Measurements from ENCODE around the gene CRELD1. TPM values are rescaled to one million over a fixed set of nuclear protein-coding genes. Genes with fewer than 3 reads are reported as not detected.

CRELD1 gene
- total RNA-seq, 1 experiment from 2014 or later = 13.2 TPM

DNA sequence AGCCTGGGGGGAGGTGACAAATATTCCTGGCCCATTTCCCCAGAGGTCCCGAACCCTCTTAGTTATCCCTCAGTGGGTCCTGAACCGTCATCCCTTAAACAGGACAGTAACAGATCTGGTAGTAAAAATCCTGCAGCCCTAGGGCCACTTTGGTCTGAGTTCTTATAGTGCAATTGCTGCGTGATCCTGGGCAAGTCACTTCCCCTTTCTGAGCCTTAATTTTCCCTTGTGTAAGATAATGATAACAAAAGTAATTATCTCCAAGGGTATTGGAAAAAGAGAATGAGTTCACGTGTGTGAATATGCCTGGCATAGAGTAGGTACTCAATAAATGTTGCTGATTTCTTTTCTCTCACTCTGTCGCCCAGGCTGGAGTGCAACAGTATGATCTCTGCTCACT lies 46.2 kb upstream of the CRELD1 start:
- TF ChIP-seq EZH2 (IDR thresholded peaks at IDR 0.05; ENCODE audit: borderline replicate concordance, low read depth, low read length, poor library complexity, severe bottlenecking) (no peak), CTCF (conservative IDR thresholded peaks at IDR 0.05; ENCODE audit: low read depth, low read length) (no peak)
- Histone ChIP-seq H3K27me3 (replicated peaks; ENCODE audit: insufficient read depth, low read depth, low read length, poor library complexity) (no peaks in the 10 kb centered on the region), H3K9me3 (ENCODE audit: low read depth, low read length, poor library complexity, severe bottlenecking) (no peaks in the 10 kb centered on the region), H3K4me3 (ENCODE audit: low read depth, low read length, poor library complexity, severe bottlenecking) (no peak overlapping the region), H3K36me3 (ENCODE audit: insufficient read depth, low read length, poor library complexity, severe bottlenecking) (peaks cover 6% of the 10 kb centered on the region), H3K27ac (ENCODE audit: low read depth, low read length, poor library complexity, severe bottlenecking) (no peak overlapping the region), H3K4me1 (ENCODE audit: insufficient read depth, low read length, poor library complexity, severe bottlenecking) (peaks cover 6% of the 10 kb centered on the region)
- ChIA-PET CTCF (no interaction called here), POLR2A (ENCODE audit: low non-redundant PET) (no interaction called here)
- intact Hi-C loops (cut with micrococcal nuclease; ENCODE audit: unreplicated experiment) = no loop called here
- BruUV-seq (replicated peaks) = no TSS peak
- DNase-seq (ENCODE audit: low spot score) = no peak

DNA sequence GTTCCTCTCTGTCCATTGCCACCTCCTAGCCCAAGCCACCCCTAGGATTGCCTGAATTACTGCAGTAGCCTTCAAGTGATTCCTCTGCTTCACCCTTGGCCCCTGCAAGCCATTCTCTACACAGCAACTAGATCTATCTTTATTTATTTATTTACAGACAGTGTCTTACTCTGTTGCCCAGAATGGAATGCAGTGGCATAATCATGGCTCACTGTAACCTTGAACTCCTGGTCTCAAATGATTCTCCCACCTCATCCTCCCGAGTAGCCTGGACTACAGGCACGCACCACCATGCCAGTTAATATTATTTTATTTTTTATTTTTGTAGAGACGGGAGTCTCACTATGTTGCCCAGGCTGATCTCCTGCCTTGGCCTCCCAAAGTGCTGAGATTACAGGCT lies 45.1 kb upstream of the CRELD1 start:
- peaks cover 17% of the 10 kb centered on the region for H3K36me3 ChIP-seq (ENCODE audit: insufficient read depth, low read length, poor library complexity, severe bottlenecking)
- BruUV-seq (replicated peaks) = no TSS peak
- H3K4me3 ChIP-seq (ENCODE audit: low read depth, low read length, poor library complexity, severe bottlenecking) = no peak overlapping the region
- ChIA-PET CTCF (interaction anchor here (1.1 kb wide), 1 partner anchor 58 kb away, joined by 3 read pairs; no protein-coding TSS in a partner anchor), POLR2A (ENCODE audit: low non-redundant PET) (no interaction called here)
- no peaks in the 10 kb centered on the region for H3K27me3 ChIP-seq (replicated peaks; ENCODE audit: insufficient read depth, low read depth, low read length, poor library complexity)
- H3K4me1 ChIP-seq (ENCODE audit: insufficient read depth, low read length, poor library complexity, severe bottlenecking) = peaks cover 6% of the 10 kb centered on the region
- TF ChIP-seq EZH2 (IDR thresholded peaks at IDR 0.05; ENCODE audit: borderline replicate concordance, low read depth, low read length, poor library complexity, severe bottlenecking) (no peak), CTCF (conservative IDR thresholded peaks at IDR 0.05; ENCODE audit: low read depth, low read length) (no peak)
- H3K27ac ChIP-seq (ENCODE audit: low read depth, low read length, poor library complexity, severe bottlenecking) = no peak overlapping the region
- intact Hi-C loops (cut with micrococcal nuclease; ENCODE audit: unreplicated experiment) = no loop called here
- DNase-seq (ENCODE audit: low spot score) = no peak
- no peaks in the 10 kb centered on the region for H3K9me3 ChIP-seq (ENCODE audit: low read depth, low read length, poor library complexity, severe bottlenecking)

DNA sequence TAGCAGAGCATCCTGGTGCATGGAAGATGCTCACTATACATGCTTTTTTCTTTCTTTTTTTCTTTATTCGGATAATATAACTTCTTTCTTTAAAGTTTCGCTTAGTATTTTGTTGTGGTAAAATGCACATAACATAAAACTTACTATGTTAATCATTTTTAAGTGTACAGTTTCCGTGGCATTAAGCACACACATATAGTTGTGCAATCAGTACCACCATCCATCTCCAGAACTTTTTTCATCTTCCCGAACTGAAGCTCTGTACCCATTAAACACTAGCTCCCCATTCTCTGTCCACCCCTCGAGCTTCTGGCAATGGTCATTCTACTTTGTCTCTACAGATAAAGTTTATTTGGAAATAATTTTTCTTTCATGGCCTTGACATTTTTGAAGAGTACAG lies 44.2 kb upstream of the CRELD1 start:
- BruUV-seq (replicated peaks) = no TSS peak
- H3K27ac ChIP-seq (ENCODE audit: low read depth, low read length, poor library complexity, severe bottlenecking) = no peak overlapping the region
- H3K9me3 ChIP-seq (ENCODE audit: low read depth, low read length, poor library complexity, severe bottlenecking) = no peaks in the 10 kb centered on the region
- H3K27me3 ChIP-seq (replicated peaks; ENCODE audit: insufficient read depth, low read depth, low read length, poor library complexity) = no peaks in the 10 kb centered on the region
- peaks cover 6% of the 10 kb centered on the region for H3K4me1 ChIP-seq (ENCODE audit: insufficient read depth, low read length, poor library complexity, severe bottlenecking)
- DNase-seq (ENCODE audit: low spot score) = no peak
- TF ChIP-seq EZH2 (IDR thresholded peaks at IDR 0.05; ENCODE audit: borderline replicate concordance, low read depth, low read length, poor library complexity, severe bottlenecking) (no peak), CTCF (conservative IDR thresholded peaks at IDR 0.05; ENCODE audit: low read depth, low read length) (no peak)
- intact Hi-C loops (cut with micrococcal nuclease; ENCODE audit: unreplicated experiment) = no loop called here
- CTCF ChIA-PET = interaction anchor here (1.1 kb wide), 1 partner anchor 57 kb away, joined by 3 read pairs; no protein-coding TSS in a partner anchor
- H3K36me3 ChIP-seq (ENCODE audit: insufficient read depth, low read length, poor library complexity, severe bottlenecking) = peaks cover 23% of the 10 kb centered on the region
- POLR2A ChIA-PET (ENCODE audit: low non-redundant PET) = no interaction called here
- no peak overlapping the region for H3K4me3 ChIP-seq (ENCODE audit: low read depth, low read length, poor library complexity, severe bottlenecking)

All from A673 (cell line).